ENCODE results near the gene G3BP2. TPM values are rescaled to one million over a fixed set of nuclear protein-coding genes. Genes with fewer than 3 reads are reported as not detected.

G3BP2 gene
- total and polyA plus RNA-seq, 9 of the 15 experiments (the other 6 are each of a cell fraction or from before 2014, with no cell fraction given), result 25.2 to 222 (median 130) TPM

DNA sequence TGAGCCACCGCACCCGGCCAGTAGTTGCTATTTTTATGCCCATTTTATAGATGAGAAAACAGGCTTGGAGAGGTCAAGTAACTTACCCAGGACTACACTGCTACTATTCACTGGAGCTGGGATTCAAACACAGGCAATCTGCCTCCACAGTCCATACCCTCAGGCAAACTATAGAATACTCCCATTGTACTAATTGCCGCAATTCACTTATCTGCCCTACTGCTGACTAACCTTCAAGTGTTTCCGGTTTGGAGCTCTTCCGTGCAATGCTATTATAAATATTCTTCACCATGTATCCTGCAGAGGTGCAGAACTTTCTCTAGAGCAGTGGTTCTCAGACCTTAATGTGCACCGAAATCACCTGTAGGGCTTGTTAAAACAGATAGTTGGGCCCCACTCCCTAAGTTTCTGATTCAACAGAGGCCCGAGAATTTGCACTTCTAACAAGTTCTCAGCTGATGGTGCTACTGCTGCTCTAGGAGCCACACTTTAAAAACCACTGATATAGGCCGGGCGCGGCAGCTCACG, 1.9 kb upstream of the G3BP2 start:
- WGBS (ENCODE audit: insufficient coverage, low coverage, missing lambda C conversion rate), result 83% methylated on average over 11 of the region's 11 CpGs
- FAIRE-seq, result no peak
- peaks cover 5% of the 10 kb centered on the region for H3K36me3 ChIP-seq (ENCODE audit: control insufficient read depth, insufficient read depth, low read length)
- ChIA-PET CTCF (ENCODE audit: low intra/inter-chr PET ratio) (no interaction called here), POLR2A (interaction anchor here (0.6 kb wide), 1 partner anchor 43 kb away, joined by 3 read pairs; no protein-coding TSS in a partner anchor)
- TF ChIP-seq CBFA2T3 (IDR thresholded peaks at IDR 0.05) (no peak), KLF10 (CRISPR knock-in tag; IDR thresholded peaks at IDR 0.05) (no peak), SRSF7 (optimal IDR thresholded peaks at IDR 0.05; ENCODE audit: low read depth, low read length) (no peak), NFATC3 (IDR thresholded peaks at IDR 0.05) (no peak), ARNT (IDR thresholded peaks at IDR 0.05) (no peak), ZNF3 (CRISPR knock-in tag; IDR thresholded peaks at IDR 0.05) (no peak), ZNF175 (CRISPR knock-in tag; IDR thresholded peaks at IDR 0.05; ENCODE audit: low read depth) (no peak), CEBPG (CRISPR knock-in tag; IDR thresholded peaks at IDR 0.05) (no peak), CEBPG (tag; conservative IDR thresholded peaks at IDR 0.05 in 1 of 2, IDR thresholded peaks at IDR 0.05 in 1 of 2) (no peak), PURB (CRISPR knock-in tag; IDR thresholded peaks at IDR 0.05; ENCODE audit: low read depth) (no peak), ZBTB8A (IDR thresholded peaks at IDR 0.05; ENCODE audit: partially characterized antibody) (no peak), POLR2AphosphoS2 (IDR thresholded peaks at IDR 0.05; ENCODE audit: low read length) (no peak), STAT5A (IDR thresholded peaks at IDR 0.05; ENCODE audit: borderline replicate concordance, low read length) (no peak)
- BruUV-seq (replicated peaks), result no TSS peak
- ATAC-seq, result no peak
- no peak overlapping the region for H3K4me3 ChIP-seq
- DNase-seq (ENCODE audit: extremely low read depth in 1 of 4, low spot score in 3 of 4), result no peak
- no peak overlapping the region for H3K27ac ChIP-seq (ENCODE audit: extremely low read depth, low read depth, low read length)
- in situ Hi-C loops (cut with MboI), result no loop called here
- H3K27me3 ChIP-seq (ENCODE audit: control insufficient read depth in 2 of 2, insufficient read depth in 2 of 2, low read length in 2 of 2), result no peaks in the 10 kb centered on the region
- H3K9me3 ChIP-seq (replicated peaks; ENCODE audit: control insufficient read depth, insufficient read depth, low read depth, low read length), result no peaks in the 10 kb centered on the region
- peaks cover 39% of the 10 kb centered on the region for H3K79me2 ChIP-seq (ENCODE audit: control insufficient read depth, insufficient read depth, low read length)
- H3K9me1 ChIP-seq (ENCODE audit: control insufficient read depth, insufficient read depth, low read length), result peaks cover 2% of the 10 kb centered on the region
- peaks cover 24% of the 10 kb centered on the region for H4K20me1 ChIP-seq (replicated peaks; ENCODE audit: control insufficient read depth, insufficient read depth, low read length)
- intact Hi-C loops (cut with micrococcal nuclease), result no loop called here
- H3K9ac ChIP-seq (ENCODE audit: insufficient read depth in 1 of 2, low read depth in 2 of 2, low read length in 2 of 2), result no peak overlapping the region
- H2AFZ ChIP-seq (ENCODE audit: low read depth, low read length), result no peak overlapping the region
- no peak overlapping the region for H3K4me2 ChIP-seq (ENCODE audit: insufficient read depth, low read length)
- H3K4me1 ChIP-seq (replicated peaks in 1 of 2; ENCODE audit: control insufficient read depth in 2 of 2, insufficient read depth in 2 of 2, low read length in 2 of 2), result peaks cover 0 to 22% of the 10 kb centered on the region in 2 experiments; a peak in 3 of 5 replicates

Data from K562 (cell line).